ENCODE measurements around the gene GDF9. TPM values are rescaled to one million over a fixed set of nuclear protein-coding genes. Genes with fewer than 3 reads are reported as not detected.

Gene GDF9
- total and polyA plus RNA-seq, 4 donors: 0.19 to 0.84 (median 0.39) TPM; not detected in 1

- intact Hi-C loops (cut with DNase I): no loop called here
- H3K27ac ChIP-seq (ENCODE audit: low read depth in 1 of 2, low read length in 2 of 2): no peak overlapping the region
- DNase-seq: no peak
- H3K4me3 ChIP-seq (ENCODE audit: low read length in 2 of 2): no peak overlapping the region
- H3K36me3 ChIP-seq (ENCODE audit: control insufficient read depth in 1 of 2, insufficient read depth in 2 of 2, low read length in 1 of 2): no peaks in the 10 kb centered on the region
- WGBS, 2 donors: 77 to 80% methylated on average over 2 of the region's 2 CpGs
- no peaks in the 10 kb centered on the region for H3K9me3 ChIP-seq (ENCODE audit: control insufficient read depth, low read length)
- H3K27me3 ChIP-seq (ENCODE audit: control insufficient read depth in 1 of 2, insufficient read depth in 2 of 2, low read length in 1 of 2): no peaks in the 10 kb centered on the region
- no peak for ATAC-seq (ENCODE audit: low FRiP score)
- H3K4me1 ChIP-seq (ENCODE audit: control insufficient read depth in 1 of 2, insufficient read depth in 2 of 2, low read length in 2 of 2): no peaks in the 10 kb centered on the region
Measured at GRCh38 chr5:132837868-132838267, 28.4 kb downstream of the GDF9 start.

GRCh38 chr5:132836852-132837251 is 29.4 kb downstream of the GDF9 start:
- WGBS, 2 donors: 93 to 100% methylated on average over 1 of the region's 1 CpG

DNA sequence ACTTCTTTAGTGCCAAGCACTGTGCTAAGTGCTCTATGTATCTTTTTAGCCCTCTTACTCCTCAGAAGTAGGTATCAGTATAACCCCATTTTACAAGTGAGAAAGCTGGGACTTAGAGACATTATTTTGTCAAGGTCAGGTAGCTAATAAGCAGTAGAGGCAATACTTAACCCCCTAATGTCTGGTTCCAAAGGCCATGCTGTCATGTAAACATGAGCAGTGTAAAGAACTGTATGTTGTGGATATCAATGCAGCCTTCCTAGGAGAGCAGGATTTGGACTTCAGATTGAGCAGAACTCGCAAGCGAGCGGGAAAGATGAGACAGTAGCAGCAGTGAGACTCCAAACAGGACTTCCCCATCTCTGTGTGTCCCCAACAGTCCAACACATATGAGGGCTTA is 32.2 kb downstream of the GDF9 start:
- Histone ChIP-seq H3K9me3 (ENCODE audit: control insufficient read depth, low read length) (no peaks in the 10 kb centered on the region), H3K27ac (ENCODE audit: low read depth in 1 of 2, low read length in 2 of 2) (no peak overlapping the region), H3K4me1 (ENCODE audit: control insufficient read depth in 1 of 2, insufficient read depth in 2 of 2, low read length in 2 of 2) (no peaks in the 10 kb centered on the region), H3K27me3 (ENCODE audit: control insufficient read depth in 1 of 2, insufficient read depth in 2 of 2, low read length in 1 of 2) (no peaks in the 10 kb centered on the region), H3K36me3 (ENCODE audit: control insufficient read depth in 1 of 2, insufficient read depth in 2 of 2, low read length in 1 of 2) (no peaks in the 10 kb centered on the region), H3K4me3 (ENCODE audit: low read length in 2 of 2) (no peak overlapping the region)
- ATAC-seq (ENCODE audit: low FRiP score) (no peak), DNase-seq (no peak)
- intact Hi-C loops (cut with DNase I): no loop called here
- 97 to 99% methylated on average over 3 of the region's 3 CpGs for WGBS, 2 donors

More at GRCh38 chr5:132836852-132837251, 29.4 kb downstream of the GDF9 start:
- no peak overlapping the region for H3K4me3 ChIP-seq (ENCODE audit: low read length in 2 of 2)
- no peaks in the 10 kb centered on the region for H3K9me3 ChIP-seq (ENCODE audit: control insufficient read depth, low read length)
- no peaks in the 10 kb centered on the region for H3K36me3 ChIP-seq (ENCODE audit: control insufficient read depth in 1 of 2, insufficient read depth in 2 of 2, low read length in 1 of 2)
- H3K4me1 ChIP-seq (ENCODE audit: control insufficient read depth in 1 of 2, insufficient read depth in 2 of 2, low read length in 2 of 2): no peaks in the 10 kb centered on the region
- intact Hi-C loops (cut with DNase I): no loop called here
- ATAC-seq (ENCODE audit: low FRiP score): no peak
- DNase-seq: no peak
- H3K27ac ChIP-seq (ENCODE audit: low read depth in 1 of 2, low read length in 2 of 2): no peak overlapping the region
- H3K27me3 ChIP-seq (ENCODE audit: control insufficient read depth in 1 of 2, insufficient read depth in 2 of 2, low read length in 1 of 2): no peaks in the 10 kb centered on the region

- intact Hi-C loops (cut with DNase I): no loop called here
- ATAC-seq (ENCODE audit: low FRiP score) (no peak), DNase-seq (no peak)
- H3K9me3 ChIP-seq (ENCODE audit: control insufficient read depth, low read length): no peaks in the 10 kb centered on the region
- WGBS, 2 donors: 94 to 95% methylated on average over 5 of the region's 5 CpGs
- H3K4me1 ChIP-seq (ENCODE audit: control insufficient read depth in 1 of 2, insufficient read depth in 2 of 2, low read length in 2 of 2): no peaks in the 10 kb centered on the region
- H3K4me3 ChIP-seq (ENCODE audit: low read length in 2 of 2): no peak overlapping the region
- no peaks in the 10 kb centered on the region for H3K27me3 ChIP-seq (ENCODE audit: control insufficient read depth in 1 of 2, insufficient read depth in 2 of 2, low read length in 1 of 2)
- no peaks in the 10 kb centered on the region for H3K36me3 ChIP-seq (ENCODE audit: control insufficient read depth in 1 of 2, insufficient read depth in 2 of 2, low read length in 1 of 2)
- no peak overlapping the region for H3K27ac ChIP-seq (ENCODE audit: low read depth in 1 of 2, low read length in 2 of 2)
Measured at GRCh38 chr5:132832612-132833011, 33.7 kb downstream of the GDF9 start.

- Histone ChIP-seq H3K36me3 (ENCODE audit: control insufficient read depth in 1 of 2, insufficient read depth in 2 of 2, low read length in 1 of 2) (no peaks in the 10 kb centered on the region), H3K27me3 (ENCODE audit: control insufficient read depth in 1 of 2, insufficient read depth in 2 of 2, low read length in 1 of 2) (no peaks in the 10 kb centered on the region), H3K4me1 (ENCODE audit: control insufficient read depth in 1 of 2, insufficient read depth in 2 of 2, low read length in 2 of 2) (no peaks in the 10 kb centered on the region), H3K9me3 (ENCODE audit: control insufficient read depth, low read length) (no peaks in the 10 kb centered on the region), H3K27ac (ENCODE audit: low read depth in 1 of 2, low read length in 2 of 2) (no peak overlapping the region), H3K4me3 (ENCODE audit: low read length in 2 of 2) (no peak overlapping the region)
- intact Hi-C loops (cut with DNase I): no loop called here
- WGBS, 2 donors: 82 to 86% methylated on average over 15 of the region's 15 CpGs
- ATAC-seq (ENCODE audit: low FRiP score) (no peak), DNase-seq (no peak)
Measured at GRCh38 chr5:132831095-132831860, 35.0 kb downstream of the GDF9 start.

- ATAC-seq (ENCODE audit: low FRiP score): peak; percentile 80
- H3K27ac ChIP-seq (ENCODE audit: low read depth in 1 of 2, low read length in 2 of 2): no peak within 1 kb of the TSS
- H3K27me3 ChIP-seq (ENCODE audit: control insufficient read depth in 1 of 2, insufficient read depth in 2 of 2, low read length in 1 of 2): no peaks in the 10 kb centered on the region
- H3K4me1 ChIP-seq (ENCODE audit: control insufficient read depth in 1 of 2, insufficient read depth in 2 of 2, low read length in 2 of 2): no peaks in the 10 kb centered on the region
- H3K36me3 ChIP-seq (ENCODE audit: control insufficient read depth in 1 of 2, insufficient read depth in 2 of 2, low read length in 1 of 2): no peaks in the 10 kb centered on the region
- H3K9me3 ChIP-seq (ENCODE audit: control insufficient read depth, low read length): no peaks in the 10 kb centered on the region
- DNase-seq: peak; percentile 76 to 91
- peak within 1 kb of the TSS; percentile 45 to 57 for H3K4me3 ChIP-seq (ENCODE audit: low read length in 2 of 2)
- WGBS, 2 donors: 4 to 5% methylated on average over 69 to 78 of the region's 78 CpGs
- intact Hi-C loops (cut with DNase I): no loop called here
Measured at GRCh38 chr5:132830436-132831094, 35.7 kb downstream of the GDF9 start, which contains the start of gene SHROOM1. TSS of gene SHROOM1 (minus strand) at chr5:132830647. CDS start at chr5:132826140, 4,507 bp downstream.

- Histone ChIP-seq H3K27me3 (ENCODE audit: control insufficient read depth in 1 of 2, insufficient read depth in 2 of 2, low read length in 1 of 2) (no peaks in the 10 kb centered on the region), H3K9me3 (ENCODE audit: control insufficient read depth, low read length) (no peaks in the 10 kb centered on the region), H3K27ac (ENCODE audit: low read depth in 1 of 2, low read length in 2 of 2) (no peak overlapping the region), H3K36me3 (ENCODE audit: control insufficient read depth in 1 of 2, insufficient read depth in 2 of 2, low read length in 1 of 2) (no peaks in the 10 kb centered on the region), H3K4me1 (ENCODE audit: control insufficient read depth in 1 of 2, insufficient read depth in 2 of 2, low read length in 2 of 2) (no peaks in the 10 kb centered on the region), H3K4me3 (ENCODE audit: low read length in 2 of 2) (peak overlapping the region; percentile 45 to 57)
- WGBS, 2 donors: 3 to 5% methylated on average over 50 to 75 of the region's 75 CpGs
- peak; percentile 82 to 94 for DNase-seq
- ATAC-seq (ENCODE audit: low FRiP score): peak; percentile 89
- intact Hi-C loops (cut with DNase I): no loop called here
Measured at GRCh38 chr5:132829742-132830435, 36.4 kb downstream of the GDF9 start.

DNA sequence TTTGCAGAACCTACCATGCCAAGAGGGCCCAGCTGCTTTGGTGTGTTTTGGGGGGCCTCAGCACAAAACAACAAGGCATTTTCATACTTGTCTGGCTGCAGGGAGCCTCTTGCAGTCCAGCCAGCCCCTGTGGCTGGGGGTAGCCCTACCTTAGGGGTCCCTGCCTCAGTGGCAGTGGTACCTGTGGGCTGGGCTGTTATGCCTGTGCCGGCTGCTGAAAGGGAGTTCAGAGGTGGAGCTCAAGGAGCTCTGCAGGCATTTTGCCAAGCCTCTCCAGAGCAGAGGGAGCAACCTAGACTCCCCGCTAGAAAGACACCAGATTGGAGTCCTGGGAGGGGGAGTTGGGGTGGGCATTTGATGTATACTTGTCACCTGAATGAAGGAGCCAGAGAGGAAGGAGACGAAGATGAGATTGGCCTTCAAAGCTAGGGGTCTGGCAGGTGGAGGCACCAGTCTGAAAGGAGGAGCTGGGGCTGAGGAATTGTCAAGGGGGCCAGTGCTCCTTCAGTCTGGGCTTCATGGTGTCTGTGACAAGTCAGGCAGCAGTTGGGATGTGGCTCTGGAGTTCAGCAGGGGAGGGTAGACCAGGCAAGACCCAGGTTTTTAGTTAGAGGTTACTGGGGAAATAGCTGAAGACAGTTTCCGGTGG is 37.3 kb downstream of the GDF9 start:
- no peaks in the 10 kb centered on the region for H3K27me3 ChIP-seq (ENCODE audit: control insufficient read depth in 1 of 2, insufficient read depth in 2 of 2, low read length in 1 of 2)
- H3K36me3 ChIP-seq (ENCODE audit: control insufficient read depth in 1 of 2, insufficient read depth in 2 of 2, low read length in 1 of 2): no peaks in the 10 kb centered on the region
- no peaks in the 10 kb centered on the region for H3K9me3 ChIP-seq (ENCODE audit: control insufficient read depth, low read length)
- ATAC-seq (ENCODE audit: low FRiP score) (no peak), DNase-seq (no peak)
- H3K4me1 ChIP-seq (ENCODE audit: control insufficient read depth in 1 of 2, insufficient read depth in 2 of 2, low read length in 2 of 2): no peaks in the 10 kb centered on the region
- 77 to 85% methylated on average over 4 of the region's 4 CpGs for WGBS, 2 donors
- no peak overlapping the region for H3K4me3 ChIP-seq (ENCODE audit: low read length in 2 of 2)
- H3K27ac ChIP-seq (ENCODE audit: low read depth in 1 of 2, low read length in 2 of 2): no peak overlapping the region
- intact Hi-C loops (cut with DNase I): no loop called here

Measured in aorta (tissue), 5 donors.